Measurements from ENCODE around the gene SENP2.

DNA sequence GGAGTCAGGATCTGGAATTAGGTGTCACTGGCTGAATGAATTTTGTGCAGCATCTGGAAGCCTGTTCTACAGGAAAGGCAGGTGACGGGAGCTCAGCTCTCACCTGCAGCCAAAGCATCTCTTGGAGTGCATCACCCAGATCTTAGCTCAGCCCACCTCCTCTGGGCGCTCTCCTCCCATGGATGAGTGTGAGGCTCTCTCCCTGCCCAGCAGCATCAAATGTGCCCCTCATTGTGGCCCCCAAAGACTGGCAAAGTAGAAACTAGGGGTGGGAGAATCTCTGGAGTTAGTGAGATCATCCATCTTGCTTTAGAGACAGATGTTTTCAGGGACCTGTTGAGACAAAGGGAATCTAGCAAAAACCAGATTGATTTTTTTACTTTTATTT lies 68.7 kb downstream of the SENP2 start:
- TF ChIP-seq POLR2A (IDR thresholded peaks at IDR 0.05; ENCODE audit: low read length) (no peak), GATA1 (IDR thresholded peaks at IDR 0.05; ENCODE audit: low read depth, low read length) (no peak)

Measured in erythroblast (primary cell).